ENCODE measurements around the gene TCF15. TPM values are rescaled to one million over a fixed set of nuclear protein-coding genes. Genes with fewer than 3 reads are reported as not detected.

Gene TCF15, protein sequence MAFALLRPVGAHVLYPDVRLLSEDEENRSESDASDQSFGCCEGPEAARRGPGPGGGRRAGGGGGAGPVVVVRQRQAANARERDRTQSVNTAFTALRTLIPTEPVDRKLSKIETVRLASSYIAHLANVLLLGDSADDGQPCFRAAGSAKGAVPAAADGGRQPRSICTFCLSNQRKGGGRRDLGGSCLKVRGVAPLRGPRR
- 0.48 TPM for total RNA-seq (ENCODE audit: insufficient read depth, low replicate concordance)

DNA sequence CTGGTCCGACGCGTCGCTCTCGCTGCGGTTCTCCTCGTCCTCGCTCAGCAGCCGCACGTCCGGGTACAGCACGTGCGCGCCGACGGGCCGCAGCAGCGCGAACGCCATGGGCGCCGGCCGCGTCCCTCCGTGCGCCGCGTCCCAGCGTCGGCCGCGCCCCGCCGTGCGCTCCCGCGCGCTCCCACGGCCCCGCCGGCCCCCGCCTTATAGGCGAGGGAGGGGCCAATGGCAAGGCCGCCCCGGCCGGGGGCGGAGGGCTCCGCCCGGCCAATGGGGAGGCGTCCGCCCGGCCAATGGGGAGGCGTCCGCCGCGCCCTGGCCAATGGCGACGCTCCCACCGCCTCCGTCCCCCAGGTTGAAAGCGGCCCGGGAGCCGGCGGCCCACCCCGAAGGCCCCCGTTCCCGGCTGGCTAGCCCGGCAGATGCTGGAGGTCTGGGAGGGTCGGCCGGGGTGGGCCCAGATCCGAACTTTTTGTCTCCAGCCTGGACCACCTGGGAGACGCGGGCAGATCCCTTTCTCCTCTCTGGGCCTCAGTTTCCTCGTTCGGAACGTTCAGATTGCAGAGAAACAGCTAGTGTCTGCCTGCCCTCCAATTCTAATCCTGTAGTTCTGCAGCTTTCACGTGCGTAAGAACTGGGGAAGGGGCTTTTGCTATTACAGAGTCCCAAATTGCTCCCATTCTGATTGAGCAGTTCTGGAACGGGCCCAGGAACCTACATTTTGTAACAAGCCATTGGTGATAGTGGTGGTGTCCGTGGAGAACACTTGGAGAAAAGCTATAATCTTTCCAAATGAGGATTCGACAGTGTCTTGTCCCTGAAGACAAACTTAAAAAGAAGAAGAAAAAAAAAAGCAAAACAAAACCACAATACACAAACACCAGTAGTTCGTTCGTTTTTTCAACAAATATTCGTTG lies at the start of gene TCF15:
Gene TCF15 (minus strand): TSS at position 180 of the 917 bp plus-strand sequence. CDS start 72 bp downstream, at position 108.
- DNase-seq (ENCODE audit: low spot score) = peak; percentile 37

GRCh38 chr20:658731-659291 lies 48.7 kb upstream of the TCF15 start:
- DNase-seq (ENCODE audit: low spot score) = peak; percentile 24

GRCh38 chr20:658202-658601 lies 48.1 kb upstream of the TCF15 start:
- no peak for DNase-seq (ENCODE audit: low spot score)

DNA sequence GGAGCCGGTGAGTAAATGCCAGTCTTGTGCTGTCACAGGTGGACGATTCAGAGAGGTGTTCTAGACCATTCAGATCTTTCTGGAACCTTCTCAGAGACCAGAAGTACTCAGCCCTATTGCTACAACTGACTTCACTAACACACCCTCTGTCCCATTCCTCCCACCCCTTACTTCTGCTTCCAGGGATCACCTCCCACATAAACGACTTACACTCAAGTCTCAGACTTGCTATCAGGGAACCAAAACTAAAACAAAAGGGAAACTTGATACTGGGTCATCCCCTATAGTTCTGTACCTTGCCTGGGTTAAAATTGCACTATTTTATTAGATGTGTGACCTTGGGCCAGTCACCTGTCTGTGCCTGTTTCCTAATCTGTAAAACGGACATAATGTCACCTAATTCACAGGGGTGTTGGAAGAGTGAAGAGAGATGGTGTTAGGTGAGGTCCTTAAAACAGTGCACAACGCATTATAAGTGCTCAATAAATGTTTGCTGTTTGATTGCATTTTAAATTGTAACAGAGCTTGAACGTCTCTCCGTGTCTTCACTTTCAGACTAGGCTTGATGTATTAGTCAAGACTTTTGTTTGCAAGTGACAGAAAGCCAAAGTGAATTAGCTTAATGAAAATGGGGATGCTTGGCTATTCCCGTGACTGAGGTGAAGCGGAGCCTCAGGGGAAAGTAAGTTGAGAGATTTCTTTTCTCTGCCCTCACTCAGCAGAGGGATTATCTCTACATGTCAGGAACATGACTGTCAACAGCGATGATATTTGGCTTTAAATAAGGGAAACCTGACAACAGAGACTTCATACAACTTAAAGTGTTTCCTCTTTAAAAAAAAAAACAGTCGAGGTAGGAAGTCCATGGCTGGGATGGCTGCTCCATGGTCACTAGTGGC lies 45.9 kb upstream of the TCF15 start:
- no peak for DNase-seq (ENCODE audit: low spot score)

DNA sequence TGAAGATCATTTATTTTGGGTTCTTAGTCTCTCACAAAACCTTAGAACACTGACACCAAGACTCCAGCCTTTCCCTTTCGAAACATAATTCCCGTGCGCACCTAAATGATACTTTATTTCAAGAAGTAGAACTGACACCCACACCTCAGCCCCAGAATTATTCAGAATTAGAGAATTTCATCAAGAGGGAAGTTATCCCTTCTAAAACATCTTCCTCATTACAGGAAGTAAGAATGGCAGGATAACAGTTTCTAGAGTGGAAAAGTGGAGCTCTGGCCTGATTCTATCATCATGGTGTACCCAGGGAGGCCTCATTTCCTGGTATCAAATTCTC lies 44.3 kb upstream of the TCF15 start:
- no peak for DNase-seq (ENCODE audit: low spot score)

DNA sequence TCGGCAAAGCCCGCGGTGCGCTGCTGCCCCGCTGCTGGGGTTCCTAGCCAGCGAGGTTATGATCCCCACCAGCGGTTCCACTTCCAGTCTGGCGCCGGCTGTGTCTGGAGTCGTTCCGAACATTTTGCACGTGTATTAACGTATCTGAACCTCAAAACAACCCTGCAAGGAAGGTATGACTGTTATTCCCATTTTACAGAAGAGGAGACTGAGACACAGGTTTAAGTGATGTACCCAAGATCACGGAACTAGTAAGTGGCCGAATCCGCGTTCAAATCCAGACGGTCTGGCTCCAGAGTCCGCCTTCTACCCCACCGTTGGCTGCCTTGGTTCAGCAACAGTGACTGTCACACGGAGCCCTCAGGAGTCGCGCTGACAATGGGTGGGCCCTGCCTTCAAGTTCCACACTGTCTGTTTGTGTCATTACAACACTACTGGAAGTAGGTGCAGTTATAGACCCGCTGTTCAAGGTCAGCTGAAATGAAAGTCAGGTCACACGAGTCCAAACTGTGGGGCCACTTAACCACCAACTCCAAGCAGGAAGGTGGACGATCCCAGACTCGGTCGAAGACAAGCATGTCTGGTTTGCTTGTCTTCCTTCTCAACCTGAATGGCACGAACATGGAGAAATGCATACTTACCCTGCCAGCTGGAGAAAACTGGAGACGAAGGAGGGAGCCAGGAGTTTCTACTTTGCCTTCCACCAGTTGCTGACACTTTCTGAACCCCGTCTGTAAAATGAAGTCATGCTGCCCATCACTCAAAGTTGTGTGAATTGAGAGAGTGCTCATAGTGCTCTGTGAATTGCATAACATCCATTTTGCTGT lies 43.7 kb upstream of the TCF15 start:
- no peak for DNase-seq (ENCODE audit: low spot score)

DNA sequence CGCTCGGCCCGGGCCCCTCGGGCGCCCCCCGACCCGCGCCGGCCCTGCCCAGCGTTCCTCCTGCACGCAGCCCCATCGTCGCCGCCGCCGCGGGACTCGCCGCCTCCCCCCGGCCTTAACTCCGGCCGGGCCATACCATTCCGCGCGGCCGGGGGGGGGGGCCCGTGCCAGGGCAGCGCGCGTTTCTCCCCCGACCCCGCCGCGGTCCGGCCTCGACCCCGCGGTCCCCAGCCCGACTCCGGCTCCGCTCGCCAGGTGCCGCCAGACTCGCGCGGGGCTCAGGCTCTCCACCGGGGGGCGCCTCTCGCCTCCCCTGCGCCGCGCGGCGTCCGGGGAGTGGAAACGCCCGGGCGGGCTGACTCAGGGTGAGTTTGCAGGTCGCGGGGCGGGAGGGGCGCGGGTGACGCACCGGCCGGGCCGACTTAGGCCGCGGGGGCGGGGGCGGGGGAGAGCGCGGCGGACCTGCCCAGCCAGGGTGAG lies 43.0 kb upstream of the TCF15 start, which contains the start of gene SRXN1:
Gene SRXN1 (minus strand): TSS at position 91 of the 480 bp plus-strand sequence. CDS start 15 bp downstream, at position 76.
- DNase-seq (ENCODE audit: low spot score) = peak; percentile 91

DNA sequence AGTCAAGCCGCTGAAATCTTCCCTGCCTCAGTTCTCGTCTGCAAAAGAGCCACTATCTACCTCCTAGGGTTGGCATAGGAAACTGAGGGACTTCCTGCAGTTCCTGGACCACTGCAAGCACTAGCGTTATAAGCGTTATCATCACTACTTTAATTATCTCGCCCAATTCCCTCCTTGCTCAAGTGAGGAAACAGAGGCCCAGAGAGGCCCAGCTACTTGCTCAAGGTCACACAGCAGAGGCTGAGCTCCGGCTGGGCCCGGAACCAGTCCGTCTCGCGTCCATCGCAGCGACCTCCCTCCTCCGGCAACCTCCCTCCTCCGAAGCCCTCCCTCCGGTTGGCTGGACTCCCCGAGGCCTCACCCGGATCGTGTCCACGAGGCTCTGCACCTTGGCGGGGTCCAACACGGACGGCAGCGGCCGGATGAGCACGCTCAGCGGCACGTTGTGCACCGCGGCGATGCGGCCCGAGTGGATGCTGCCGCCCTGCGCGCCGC lies 42.6 kb upstream of the TCF15 start:
- DNase-seq (ENCODE audit: low spot score) = peak; percentile 35

- DNase-seq (ENCODE audit: low spot score) = no peak
These were observed 41.9 kb upstream of the TCF15 start for GRCh38 chr20:651713-652614.

GRCh38 chr20:650954-651353 lies 40.8 kb upstream of the TCF15 start:
- DNase-seq (ENCODE audit: low spot score) = no peak

DNA sequence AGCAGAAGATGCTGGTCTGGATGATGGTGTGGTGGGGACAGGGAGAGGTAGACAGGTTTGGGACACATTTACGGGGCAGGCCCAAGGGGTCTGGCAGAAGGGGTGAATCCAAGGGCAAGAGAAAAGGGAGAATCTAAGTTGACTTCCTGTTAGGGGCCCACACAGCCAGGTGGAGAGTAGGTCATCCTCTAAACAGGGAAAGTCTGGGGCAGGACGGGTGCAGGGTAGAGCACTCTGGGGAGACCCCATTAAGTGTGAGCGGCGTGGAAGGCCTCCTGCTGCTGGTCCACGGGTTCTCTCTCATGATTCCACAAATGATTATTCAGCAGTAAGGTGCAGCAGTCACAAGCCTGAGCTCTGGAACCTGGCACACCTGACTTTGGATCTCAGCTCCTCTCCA lies 40.2 kb upstream of the TCF15 start:
- no peak for DNase-seq (ENCODE audit: low spot score)

GRCh38 chr20:647479-648019 lies 37.4 kb upstream of the TCF15 start:
- DNase-seq (ENCODE audit: low spot score) = no peak

DNA sequence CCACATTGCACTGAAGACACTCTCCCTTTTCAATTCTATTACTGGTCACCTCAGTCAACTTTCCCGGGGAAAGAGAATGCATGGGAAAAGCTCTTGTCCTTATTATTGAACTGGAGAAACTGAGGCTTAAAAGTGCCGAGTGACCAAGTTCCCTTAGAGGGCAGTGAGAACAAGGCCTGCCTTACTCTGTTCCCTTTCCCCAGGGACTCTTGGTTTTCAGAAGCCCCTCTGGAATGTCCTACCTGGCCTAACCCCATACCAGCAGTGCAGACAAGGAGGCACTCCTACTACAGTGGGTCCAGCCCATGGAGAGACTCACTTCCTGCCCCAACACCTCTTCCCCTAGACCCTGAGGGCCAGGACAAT lies 36.7 kb upstream of the TCF15 start:
- DNase-seq (ENCODE audit: low spot score) = no peak

DNA sequence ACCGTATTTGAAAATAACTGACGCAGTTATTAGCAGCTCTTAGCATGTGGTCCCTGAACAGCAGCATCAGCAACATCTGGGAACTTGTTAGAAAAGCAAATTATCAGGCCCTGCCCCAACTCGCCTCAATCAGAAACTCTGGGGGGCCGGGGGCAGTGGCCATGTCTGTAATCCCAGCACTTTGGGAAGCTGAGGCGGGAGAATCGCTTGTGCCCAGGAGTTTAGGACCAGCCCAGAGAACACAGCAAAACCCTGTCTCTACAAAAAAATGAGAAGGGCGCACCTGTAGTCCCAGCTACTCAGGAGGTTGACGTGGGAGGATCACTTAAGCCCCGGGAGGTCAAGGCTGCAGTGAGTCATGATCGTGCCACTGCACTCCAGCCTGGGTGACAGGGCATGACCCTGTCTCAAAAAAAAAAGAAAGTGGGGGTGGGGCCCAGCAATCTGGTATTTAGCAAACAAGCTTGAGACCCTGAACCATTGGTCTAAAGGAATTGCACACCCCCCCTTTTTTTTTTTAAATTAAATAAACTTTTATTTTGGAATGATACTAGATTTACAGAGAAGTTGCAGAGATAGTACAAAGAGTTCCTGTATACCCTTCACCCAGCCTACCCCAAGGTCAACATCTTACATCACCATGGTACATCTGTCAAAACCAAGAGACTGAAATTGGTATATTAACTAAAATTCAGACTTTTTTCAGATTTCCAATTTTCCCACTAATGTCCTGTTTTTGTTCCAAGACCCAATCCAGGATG lies 36.2 kb upstream of the TCF15 start:
- no peak for DNase-seq (ENCODE audit: low spot score)

DNA sequence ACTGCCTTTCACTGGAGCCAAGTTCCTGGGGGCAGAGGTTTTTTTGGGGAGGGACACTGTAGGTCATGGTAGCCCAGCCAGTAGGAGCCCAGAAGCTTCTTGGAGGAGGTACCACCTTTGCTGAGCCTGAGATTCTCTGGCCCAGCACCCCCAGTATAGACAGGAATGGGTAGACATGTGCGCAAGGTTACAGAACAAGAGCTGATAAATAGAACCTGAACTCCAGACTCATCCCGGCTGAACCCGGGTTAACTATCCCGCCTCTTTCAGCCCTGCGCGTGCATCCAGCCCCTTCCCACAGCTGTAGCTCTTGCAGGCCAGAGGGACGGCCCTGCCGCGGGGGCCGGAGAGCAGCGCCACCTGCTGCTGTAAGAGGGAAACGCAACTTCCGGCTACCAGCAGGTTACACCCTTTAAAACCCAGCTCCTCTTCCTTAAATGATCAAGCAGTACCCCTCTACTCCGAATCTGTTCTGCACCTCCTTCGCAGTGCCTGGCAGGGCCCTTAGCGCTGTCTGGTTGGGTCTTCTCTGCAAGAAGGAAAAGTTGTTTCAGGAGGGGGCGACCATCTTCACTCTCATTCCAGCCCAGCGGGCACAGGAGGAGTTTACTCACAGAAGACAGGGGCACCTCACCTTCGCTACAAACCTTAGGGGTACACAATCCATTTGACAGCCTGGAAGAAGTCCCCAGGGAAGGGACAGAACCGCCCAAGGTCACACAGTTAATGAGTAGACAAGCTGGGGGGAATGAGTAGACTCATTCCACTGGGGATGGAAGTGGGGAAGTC lies 35.4 kb upstream of the TCF15 start:
- peak; percentile 62 for DNase-seq (ENCODE audit: low spot score)

- no peak for DNase-seq (ENCODE audit: low spot score)
These were observed 34.7 kb upstream of the TCF15 start for GRCh38 chr20:644692-645317.
